Measurements from ENCODE around the gene SLC39A2.

DNA sequence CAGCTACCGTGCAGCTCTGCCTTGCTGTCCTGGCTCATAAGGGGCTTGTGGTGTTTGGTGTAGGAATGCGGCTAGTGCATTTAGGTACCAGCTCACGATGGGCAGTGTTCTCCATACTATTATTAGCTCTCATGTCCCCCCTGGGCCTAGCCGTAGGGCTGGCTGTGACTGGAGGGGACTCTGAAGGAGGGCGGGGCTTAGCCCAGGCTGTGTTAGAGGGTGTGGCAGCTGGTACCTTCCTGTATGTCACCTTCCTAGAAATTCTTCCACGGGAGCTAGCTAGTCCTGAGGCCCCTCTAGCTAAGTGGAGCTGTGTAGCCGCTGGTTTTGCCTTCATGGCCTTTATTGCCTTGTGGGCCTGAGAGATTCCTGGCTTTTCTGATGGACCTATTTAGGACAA is 2.1 kb downstream of the SLC39A2 start:
- no peak for TF ChIP-seq CTCF (conservative IDR thresholded peaks at IDR 0.05)
- TF ChIP-seq ZFX (IDR thresholded peaks at IDR 0.05), result no peak

All from C4-2B (cell line).